ENCODE data around the gene OR6J1. TPM values are rescaled to one million over a fixed set of nuclear protein-coding genes. Genes with fewer than 3 reads are reported as not detected.
"Not testable (repeated sequence)": the region's sequence is repeated elsewhere in the genome, so short reads cannot be mapped to it uniquely, and the experiment has no call there.

OR6J1 gene
- total RNA-seq, 2 donors from 2014 or later: not detected

GRCh38 chr14:22650046-22650739, 6.0 kb upstream of the OR6J1 start:
- Histone ChIP-seq H3K27ac (no peak overlapping the region), H3K4me3 (no peak overlapping the region), H3K9me3 (no peaks in the 10 kb centered on the region), H3K4me1 (no peaks in the 10 kb centered on the region), H3K36me3 (no peaks in the 10 kb centered on the region), H3K27me3 (no peaks in the 10 kb centered on the region)
- no peak for DNase-seq (ENCODE audit: low spot score)
- no peak for TF ChIP-seq CTCF (IDR thresholded peaks at IDR 0.05)

- no peak for DNase-seq (ENCODE audit: low spot score)
- no peak overlapping the region for H3K27ac ChIP-seq
- no peaks in the 10 kb centered on the region for H3K4me1 ChIP-seq
- H3K27me3 ChIP-seq: no peaks in the 10 kb centered on the region
- H3K36me3 ChIP-seq: no peaks in the 10 kb centered on the region
- no peak for TF ChIP-seq CTCF (IDR thresholded peaks at IDR 0.05)
- no peak overlapping the region for H3K4me3 ChIP-seq
- no peaks in the 10 kb centered on the region for H3K9me3 ChIP-seq
Measured at GRCh38 chr14:22648506-22648905, 4.4 kb upstream of the OR6J1 start.

- Histone ChIP-seq H3K9me3 (no peaks in the 10 kb centered on the region), H3K4me1 (no peaks in the 10 kb centered on the region), H3K27ac (no peak overlapping the region), H3K36me3 (no peaks in the 10 kb centered on the region), H3K4me3 (no peak overlapping the region), H3K27me3 (no peaks in the 10 kb centered on the region)
- no peak for TF ChIP-seq CTCF (IDR thresholded peaks at IDR 0.05)
- DNase-seq (ENCODE audit: low spot score): no peak
Measured at GRCh38 chr14:22646570-22647254, 2.6 kb upstream of the OR6J1 start.

DNA sequence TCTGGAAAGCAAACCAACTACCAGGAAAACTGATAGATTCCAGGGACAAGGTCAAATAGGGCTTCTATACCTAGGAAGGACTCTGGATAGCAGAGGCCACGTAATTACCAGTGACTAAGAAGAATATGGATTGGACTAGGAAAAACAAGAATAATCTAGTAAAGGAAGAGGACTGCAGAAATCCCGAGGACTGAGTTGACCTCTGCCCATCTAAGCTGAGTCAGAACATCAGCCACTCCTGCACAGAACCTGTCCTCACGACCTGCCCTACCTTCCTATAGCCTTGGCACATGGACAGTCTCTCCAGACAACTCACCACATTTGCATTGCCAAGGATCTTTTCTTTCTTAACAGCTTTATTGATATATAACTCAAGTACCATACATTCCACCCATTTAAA, 2.3 kb downstream of the OR6J1 start:
- H3K36me3 ChIP-seq: no peaks in the 10 kb centered on the region
- no peak overlapping the region for H3K27ac ChIP-seq
- no peak overlapping the region for H3K4me3 ChIP-seq
- H3K4me1 ChIP-seq: no peaks in the 10 kb centered on the region
- H3K27me3 ChIP-seq: no peaks in the 10 kb centered on the region
- no peak for DNase-seq (ENCODE audit: low spot score)
- no peak for TF ChIP-seq CTCF (IDR thresholded peaks at IDR 0.05)
- no peaks in the 10 kb centered on the region for H3K9me3 ChIP-seq

GRCh38 chr14:22640192-22640591, 4.0 kb downstream of the OR6J1 start:
- no peak for DNase-seq (ENCODE audit: low spot score)
- Histone ChIP-seq H3K9me3 (no peaks in the 10 kb centered on the region), H3K27me3 (no peaks in the 10 kb centered on the region), H3K4me3 (no peak overlapping the region), H3K4me1 (no peaks in the 10 kb centered on the region), H3K27ac (no peak overlapping the region), H3K36me3 (no peaks in the 10 kb centered on the region)
- TF ChIP-seq CTCF (IDR thresholded peaks at IDR 0.05): no peak

GRCh38 chr14:22635980-22636379, 8.2 kb downstream of the OR6J1 start:
- not testable (repeated sequence) for H3K27ac ChIP-seq; DNase-seq (ENCODE audit: low spot score); H3K9me3 ChIP-seq; H3K27me3 ChIP-seq; H3K36me3 ChIP-seq; H3K4me1 ChIP-seq; H3K4me3 ChIP-seq

Data from right atrium auricular region (tissue), 2 donors.